Liver (tissue), 9 donors: ENCODE measurements around the gene ST7L. TPM values are rescaled to one million over a fixed set of nuclear protein-coding genes. Genes with fewer than 3 reads are reported as not detected.

Source experiments
- DNase-seq: peaks from one replicate; pipeline ENCODE4 v3.0.0-alpha.2; 2017; ENCODE audit warnings: low spot score
- H3K27ac ChIP-seq, 2 donors: one replicate each; pipeline ENCODE4 v1.7.0; 2013; ENCODE audit warnings: inconsistent platforms in 2 of 2, low read length in 2 of 2, control low read depth in 1 of 2, low read depth in 1 of 2, mild to moderate bottlenecking in 1 of 2
- H3K27me3 ChIP-seq, 4 donors: one replicate each; pipeline versions ENCODE4 v1.6.1 to v1.7.0; 2013; ENCODE audit warnings: low read length in 3 of 4, inconsistent platforms in 1 of 4, mild to moderate bottlenecking in 1 of 4, moderate library complexity in 1 of 4; ENCODE audit not compliant: control insufficient read depth in 4 of 4, insufficient read depth in 4 of 4
- H3K36me3 ChIP-seq, 4 donors: one replicate each; pipeline versions ENCODE4 v1.6.1 to v1.7.0; 2013; ENCODE audit warnings: low read length in 3 of 4, mild to moderate bottlenecking in 3 of 4, low read depth in 1 of 4, moderate library complexity in 1 of 4; ENCODE audit not compliant: control insufficient read depth in 4 of 4, insufficient read depth in 3 of 4
- H3K4me1 ChIP-seq, 4 donors: one replicate each; pipeline versions ENCODE4 v1.6.1 to v1.7.0; 2013; ENCODE audit warnings: low read length in 3 of 4, mild to moderate bottlenecking in 3 of 4, moderate library complexity in 1 of 4; ENCODE audit not compliant: control insufficient read depth in 4 of 4, insufficient read depth in 4 of 4
- H3K4me3 ChIP-seq, 3 donors: one replicate each; pipeline versions ENCODE4 v1.6.1 to v1.7.0; 2013; ENCODE audit warnings: low read length in 3 of 3, control low read depth in 1 of 3, low read depth in 1 of 3, mild to moderate bottlenecking in 1 of 3
- H3K9ac ChIP-seq, 2 donors: one replicate each; pipeline ENCODE4 v1.7.0; 2013; ENCODE audit warnings: low read length in 2 of 2, mild to moderate bottlenecking in 2 of 2, moderate library complexity in 2 of 2, control low read depth in 1 of 2, low read depth in 1 of 2
- H3K9me3 ChIP-seq, 4 donors: one replicate each; pipeline versions ENCODE4 v1.6.1 to v1.7.0; 2013; ENCODE audit warnings: low read length in 3 of 4; ENCODE audit not compliant: control insufficient read depth in 4 of 4
- CTCF ChIP-seq: fragments of 150-350 bp; IDR thresholded peaks from 2 replicates; pipeline ENCODE4 v1.5.1; 2017; ENCODE audit warnings: improper control_type of control experiment, low read depth, low read length; ENCODE audit not compliant: missing input control
- EGR1 ChIP-seq, 2 donors: IDR thresholded peaks; 2 replicates each; pipeline ENCODE4 v1.6.1; 2016 to 2018; ENCODE audit warnings: antibody characterized with exemption in 2 of 2, low read depth in 2 of 2
- FOXA1 ChIP-seq: IDR thresholded peaks from 2 replicates; pipeline ENCODE4 v1.6.1; 2016; ENCODE audit warnings: antibody characterized with exemption
- FOXA2 ChIP-seq: IDR thresholded peaks from 2 replicates; pipeline ENCODE4 v1.6.1; 2016; ENCODE audit warnings: antibody characterized with exemption
- GABPA ChIP-seq, 2 donors: IDR thresholded peaks in 1 of 2; conservative IDR thresholded peaks in 1 of 2; 2 replicates each; pipeline ENCODE4 v1.6.1; 2016; ENCODE audit warnings: antibody characterized with exemption in 2 of 2, mild to moderate bottlenecking in 1 of 2, moderate library complexity in 1 of 2
- HNF4A ChIP-seq, 2 donors: conservative IDR thresholded peaks; 2 replicates each; pipeline ENCODE4 v1.6.1; 2016; ENCODE audit warnings: antibody characterized with exemption in 2 of 2, mild to moderate bottlenecking in 2 of 2
- HNF4G ChIP-seq: IDR thresholded peaks from 2 replicates; pipeline ENCODE4 v1.6.1; 2016; ENCODE audit warnings: antibody characterized with exemption
- JUND ChIP-seq, 2 donors: IDR thresholded peaks; 2 replicates each; pipeline ENCODE4 v1.6.1; 2016; ENCODE audit warnings: antibody characterized with exemption in 2 of 2
- MAX ChIP-seq: IDR thresholded peaks from 2 replicates; pipeline ENCODE4 v1.6.1; 2016; ENCODE audit warnings: antibody characterized with exemption
- NR2F2 ChIP-seq: IDR thresholded peaks from 2 replicates; pipeline ENCODE4 v1.6.1; 2016; ENCODE audit warnings: antibody characterized with exemption
- RAD21 ChIP-seq, 2 donors: IDR thresholded peaks; 2 replicates each; pipeline ENCODE4 v1.6.1; 2016; ENCODE audit warnings: antibody characterized with exemption in 2 of 2, mild to moderate bottlenecking in 2 of 2
- REST ChIP-seq: IDR thresholded peaks from 2 replicates; pipeline ENCODE4 v1.6.1; 2016; ENCODE audit warnings: antibody characterized with exemption, mild to moderate bottlenecking
- RXRA ChIP-seq, 2 donors: IDR thresholded peaks; 2 replicates each; pipeline ENCODE4 v1.6.1; 2017 to 2018; ENCODE audit warnings: antibody characterized with exemption in 2 of 2, mild to moderate bottlenecking in 1 of 2
- SP1 ChIP-seq: IDR thresholded peaks from 2 replicates; pipeline ENCODE4 v1.6.1; 2018; ENCODE audit warnings: antibody characterized with exemption, mild to moderate bottlenecking
- TAF1 ChIP-seq: conservative IDR thresholded peaks from 2 replicates; pipeline ENCODE4 v1.6.1; 2016; ENCODE audit warnings: antibody characterized with exemption, mild to moderate bottlenecking
- YY1 ChIP-seq: IDR thresholded peaks from 2 replicates; pipeline ENCODE4 v1.6.1; 2016; ENCODE audit warnings: antibody characterized with exemption, mild to moderate bottlenecking
- WGBS: extraction: QIAGEN DNeasy Blood & Tissue Kit; methylation state at CpG from one replicate; pipeline ENCODE4 v1.1.7; 2013; 5-methylcytosine and 5-hydroxymethylcytosine counted together
- polyA plus RNA-seq, 2 donors: library from polyadenylated mRNA; stranded (reverse) in 1 of 2; unstranded in 1 of 2; fragments of 200-250 nt in 1 of 2; fragments of >200 nt in 1 of 2; fragmentation: Nextera tagmentation in 1 of 2; extraction: Ambion mirVana in 1 of 2; gene quantifications; one replicate each; pipeline versions ENCODE4 v1.2.1 to v1.2.3, GENCODE V29; 2013 to 2015
- total RNA-seq, 2 donors: library from RNA; depleted of rRNA; stranded (reverse); fragments of >200 nt; gene quantifications; one replicate each; pipeline ENCODE4 v1.2.3, GENCODE V29; 2014
- TF ChIP-seq, protein P1 (sequence below): IDR thresholded peaks from 2 replicates; pipeline ENCODE4 v1.6.1; 2016; ENCODE audit warnings: antibody characterized with exemption
- TF ChIP-seq, protein P2 (sequence below): IDR thresholded peaks from 2 replicates; pipeline ENCODE4 v1.6.1; 2016; ENCODE audit warnings: antibody characterized with exemption
- donor health status: healthy.
- donor health status: healthy.
- donor health status: healthy.
- donor health status: healthy.
- donor health status: healthy.

The ST7L gene
- total and polyA plus RNA-seq, 4 donors: 4.9 to 13.6 (median 9.5) TPM

DNA sequence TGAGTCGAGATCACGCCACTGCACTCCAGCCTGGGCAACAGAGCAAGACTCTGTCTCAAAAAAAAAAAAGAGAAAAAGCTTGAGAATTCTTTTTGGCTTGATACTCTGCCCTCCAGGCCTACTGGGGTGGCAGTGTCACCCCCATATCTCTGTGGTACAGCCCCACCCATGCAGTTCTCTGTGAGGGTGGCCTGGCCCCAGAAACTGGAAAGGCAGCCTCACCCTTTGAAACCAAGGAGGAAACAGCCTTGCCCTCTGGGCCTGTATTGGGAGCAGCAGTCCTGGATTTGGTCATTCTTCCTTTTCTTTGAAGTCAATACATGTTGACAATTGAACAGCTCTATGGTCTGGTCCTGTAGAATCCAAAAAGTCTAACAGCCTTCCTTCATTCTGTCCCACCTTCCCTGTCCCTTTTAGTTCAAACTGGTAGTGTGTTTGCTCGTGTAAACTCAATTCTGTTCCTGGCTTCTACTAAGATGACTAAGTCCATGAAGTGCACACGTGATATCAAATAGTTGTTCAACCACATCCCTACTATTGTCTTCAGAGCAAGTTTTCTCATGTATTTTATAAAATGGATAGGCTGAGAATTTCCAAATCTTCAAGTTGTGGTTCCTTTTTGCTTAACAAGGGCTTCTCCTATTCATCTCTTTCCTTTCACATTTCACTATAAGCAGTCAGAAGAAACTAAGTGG is 13.2 kb downstream of the ST7L start:
- Histone ChIP-seq H3K36me3 (peaks cover 4 to 47% (median 29%) of the 10 kb centered on the region in 4 donors), H3K4me1 (no peaks in the 10 kb centered on the region), H3K4me3 (no peak overlapping the region), H3K27me3 (no peaks in the 10 kb centered on the region), H3K27ac (no peak overlapping the region), H3K9me3 (no peaks in the 10 kb centered on the region), H3K9ac (no peak overlapping the region)
- 91% methylated on average over 4 of the region's 4 CpGs for WGBS
- DNase-seq: no peak
- TF ChIP-seq RAD21 (IDR thresholded peaks at IDR 0.05) (no peak), TAF1 (no peak), HNF4A (conservative IDR thresholded peaks at IDR 0.05) (no peak), CTCF (no peak), HNF4G (no peak), SP1 (no peak), MAX (no peak), JUND (IDR thresholded peaks at IDR 0.05) (no peak), YY1 (no peak)
- TF ChIP-seq, protein P1, sequence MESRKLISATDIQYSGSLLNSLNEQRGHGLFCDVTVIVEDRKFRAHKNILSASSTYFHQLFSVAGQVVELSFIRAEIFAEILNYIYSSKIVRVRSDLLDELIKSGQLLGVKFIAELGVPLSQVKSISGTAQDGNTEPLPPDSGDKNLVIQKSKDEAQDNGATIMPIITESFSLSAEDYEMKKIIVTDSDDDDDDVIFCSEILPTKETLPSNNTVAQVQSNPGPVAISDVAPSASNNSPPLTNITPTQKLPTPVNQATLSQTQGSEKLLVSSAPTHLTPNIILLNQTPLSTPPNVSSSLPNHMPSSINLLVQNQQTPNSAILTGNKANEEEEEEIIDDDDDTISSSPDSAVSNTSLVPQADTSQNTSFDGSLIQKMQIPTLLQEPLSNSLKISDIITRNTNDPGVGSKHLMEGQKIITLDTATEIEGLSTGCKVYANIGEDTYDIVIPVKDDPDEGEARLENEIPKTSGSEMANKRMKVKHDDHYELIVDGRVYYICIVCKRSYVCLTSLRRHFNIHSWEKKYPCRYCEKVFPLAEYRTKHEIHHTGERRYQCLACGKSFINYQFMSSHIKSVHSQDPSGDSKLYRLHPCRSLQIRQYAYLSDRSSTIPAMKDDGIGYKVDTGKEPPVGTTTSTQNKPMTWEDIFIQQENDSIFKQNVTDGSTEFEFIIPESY: no peak

DNA sequence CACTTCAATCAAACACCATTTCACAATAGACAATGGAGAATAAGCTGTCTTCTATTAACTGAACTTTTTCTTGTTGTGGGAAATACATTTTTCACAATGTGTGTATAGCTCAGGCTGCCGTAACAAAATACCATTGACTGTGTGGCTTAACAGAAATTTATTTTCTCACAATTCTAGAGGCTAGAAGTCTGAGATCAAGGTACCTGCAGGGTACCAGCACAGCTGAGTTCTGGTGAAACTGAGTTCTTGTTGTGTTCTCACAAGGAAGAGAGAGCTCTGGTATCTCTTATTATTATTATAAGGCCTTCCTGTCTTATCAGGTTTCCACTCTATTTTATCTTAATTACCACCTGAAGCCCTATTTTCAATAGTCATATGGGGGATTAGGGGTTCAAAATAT is 15.4 kb downstream of the ST7L start:
- Histone ChIP-seq H3K9ac (no peak overlapping the region), H3K27me3 (no peaks in the 10 kb centered on the region), H3K36me3 (peaks cover 5 to 40% (median 18%) of the 10 kb centered on the region in 4 donors), H3K4me3 (no peak overlapping the region), H3K27ac (no peak overlapping the region), H3K4me1 (no peaks in the 10 kb centered on the region), H3K9me3 (no peaks in the 10 kb centered on the region)
- no peak for DNase-seq
- WGBS: 95% methylated on average over 1 of the region's 1 CpG
- no peak for TF ChIP-seq FOXA1
- TF ChIP-seq, protein P1: no peak
- TF ChIP-seq GABPA (IDR thresholded peaks at IDR 0.05 in 1 of 2, conservative IDR thresholded peaks at IDR 0.05 in 1 of 2): no peak
- TF ChIP-seq, protein P2, sequence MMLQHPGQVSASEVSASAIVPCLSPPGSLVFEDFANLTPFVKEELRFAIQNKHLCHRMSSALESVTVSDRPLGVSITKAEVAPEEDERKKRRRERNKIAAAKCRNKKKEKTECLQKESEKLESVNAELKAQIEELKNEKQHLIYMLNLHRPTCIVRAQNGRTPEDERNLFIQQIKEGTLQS: no peak
- no peak for TF ChIP-seq TAF1
- no peak for TF ChIP-seq MAX
- no peak for TF ChIP-seq SP1
- TF ChIP-seq HNF4A (conservative IDR thresholded peaks at IDR 0.05): no peak
- TF ChIP-seq HNF4G: no peak
- TF ChIP-seq CTCF: no peak
- no peak for TF ChIP-seq FOXA2
- no peak for TF ChIP-seq RAD21 (IDR thresholded peaks at IDR 0.05)
- no peak for TF ChIP-seq JUND (IDR thresholded peaks at IDR 0.05)
- no peak for TF ChIP-seq EGR1 (IDR thresholded peaks at IDR 0.05; ENCODE audit: low read depth in 2 of 2)
- no peak for TF ChIP-seq YY1
- TF ChIP-seq NR2F2: no peak
- no peak for TF ChIP-seq REST
- TF ChIP-seq RXRA (IDR thresholded peaks at IDR 0.05): no peak
